ENCODE data around the gene CD82.

CD82 gene

DNA sequence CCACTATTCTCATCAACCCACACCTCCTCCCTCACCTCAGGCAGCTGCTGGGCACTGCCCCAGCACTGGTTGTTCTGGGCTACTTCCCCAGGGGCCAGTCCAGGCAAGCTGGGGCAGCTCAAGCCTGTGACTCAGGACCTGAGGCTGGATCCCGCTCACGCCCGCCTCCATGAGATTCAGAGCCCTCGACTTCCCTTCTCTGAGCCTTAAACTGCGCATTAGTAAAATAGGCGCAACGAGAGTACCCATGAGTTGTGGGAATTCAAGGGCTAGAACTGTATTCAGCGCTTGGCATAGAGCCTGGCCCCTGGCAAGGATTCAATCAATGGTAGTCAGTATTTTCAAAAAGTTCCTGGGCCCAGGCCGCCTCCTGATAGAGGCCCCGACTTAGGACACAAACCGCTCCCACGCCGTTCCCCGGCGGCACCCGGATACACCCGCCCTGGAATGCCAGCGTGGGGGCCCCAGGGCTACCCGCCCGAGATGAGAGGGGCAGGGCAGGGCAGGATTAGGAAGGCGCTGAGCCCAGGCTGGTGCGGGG, 723 bp upstream of the CD82 start:
- Histone ChIP-seq H3K9me3 (ENCODE audit: control insufficient read depth, low read length) (no peaks in the 10 kb centered on the region), H3K4me3 (ENCODE audit: low read depth, low read length) (peak overlapping the region; percentile 50), H3K27ac (peak overlapping the region; percentile 85), H3K36me3 (ENCODE audit: control insufficient read depth, insufficient read depth, low read length) (no peaks in the 10 kb centered on the region), H3K79me2 (no peaks in the 10 kb centered on the region), H3K9ac (peak overlapping the region; percentile 37), H3K4me2 (ENCODE audit: low read length) (peak overlapping the region; percentile 64), H3K27me3 (ENCODE audit: control insufficient read depth, insufficient read depth, low read length) (no peaks in the 10 kb centered on the region), H2AFZ (peak overlapping the region; percentile 90), H3K4me1 (peaks cover 7% of the 10 kb centered on the region)
- TF ChIP-seq, protein P1, sequence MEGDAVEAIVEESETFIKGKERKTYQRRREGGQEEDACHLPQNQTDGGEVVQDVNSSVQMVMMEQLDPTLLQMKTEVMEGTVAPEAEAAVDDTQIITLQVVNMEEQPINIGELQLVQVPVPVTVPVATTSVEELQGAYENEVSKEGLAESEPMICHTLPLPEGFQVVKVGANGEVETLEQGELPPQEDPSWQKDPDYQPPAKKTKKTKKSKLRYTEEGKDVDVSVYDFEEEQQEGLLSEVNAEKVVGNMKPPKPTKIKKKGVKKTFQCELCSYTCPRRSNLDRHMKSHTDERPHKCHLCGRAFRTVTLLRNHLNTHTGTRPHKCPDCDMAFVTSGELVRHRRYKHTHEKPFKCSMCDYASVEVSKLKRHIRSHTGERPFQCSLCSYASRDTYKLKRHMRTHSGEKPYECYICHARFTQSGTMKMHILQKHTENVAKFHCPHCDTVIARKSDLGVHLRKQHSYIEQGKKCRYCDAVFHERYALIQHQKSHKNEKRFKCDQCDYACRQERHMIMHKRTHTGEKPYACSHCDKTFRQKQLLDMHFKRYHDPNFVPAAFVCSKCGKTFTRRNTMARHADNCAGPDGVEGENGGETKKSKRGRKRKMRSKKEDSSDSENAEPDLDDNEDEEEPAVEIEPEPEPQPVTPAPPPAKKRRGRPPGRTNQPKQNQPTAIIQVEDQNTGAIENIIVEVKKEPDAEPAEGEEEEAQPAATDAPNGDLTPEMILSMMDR (IDR thresholded peaks at IDR 0.05) = no peak

DNA sequence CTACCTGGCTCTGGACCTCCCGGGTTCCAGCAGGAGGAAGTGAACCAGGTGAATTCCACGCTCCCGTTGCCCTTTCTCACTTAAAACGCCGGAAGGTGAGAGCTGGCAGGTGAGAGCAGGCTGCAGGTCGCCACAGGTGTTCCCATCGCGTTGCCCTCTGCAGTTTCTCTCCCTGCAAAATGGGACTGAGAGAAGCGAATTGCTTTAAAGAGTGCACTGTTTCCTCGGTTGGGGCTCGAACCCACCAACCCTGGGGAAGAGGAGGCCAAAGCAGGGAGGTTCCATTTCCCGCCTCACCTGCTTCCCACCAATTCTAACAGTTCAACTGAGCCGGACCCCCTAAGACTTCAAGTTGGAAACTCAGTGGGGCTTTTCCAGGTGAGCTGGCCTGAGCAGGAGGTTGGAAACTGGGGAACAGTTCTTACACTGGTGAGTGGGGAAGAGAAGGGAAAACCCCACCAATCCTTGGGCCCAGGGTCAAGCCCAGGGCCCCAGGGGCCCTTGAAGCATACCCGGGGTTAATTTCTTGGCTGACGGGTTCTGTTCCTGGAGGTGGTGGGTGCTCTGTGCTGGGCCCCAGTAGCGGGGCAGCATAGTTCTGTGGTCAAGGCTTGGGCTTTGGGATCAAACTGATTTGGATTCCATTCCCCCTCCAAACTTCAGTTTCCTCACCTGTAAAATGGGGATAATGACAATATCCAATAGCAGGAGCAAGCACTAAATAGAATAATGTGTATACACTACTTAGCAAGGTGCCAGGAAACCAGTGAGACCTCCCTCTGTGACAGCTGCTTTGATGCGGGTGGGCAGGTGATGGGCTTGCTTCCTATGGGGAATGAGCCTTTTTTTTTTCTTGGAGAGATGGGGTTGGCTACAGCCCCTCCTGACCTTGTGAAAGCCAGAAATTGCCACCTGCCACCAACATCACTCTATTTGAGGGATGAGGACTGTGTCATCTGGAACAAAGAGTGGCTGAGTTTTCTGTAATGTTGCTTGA, 788 bp downstream of the CD82 start:
- H3K4me3 ChIP-seq (ENCODE audit: low read depth, low read length) = peak overlapping the region; percentile 52
- H3K79me2 ChIP-seq = no peaks in the 10 kb centered on the region
- TF ChIP-seq, protein P1 (IDR thresholded peaks at IDR 0.05) = no peak
- H2AFZ ChIP-seq = peak overlapping the region; percentile 90
- H3K9me3 ChIP-seq (ENCODE audit: control insufficient read depth, low read length) = no peaks in the 10 kb centered on the region
- H3K27me3 ChIP-seq (ENCODE audit: control insufficient read depth, insufficient read depth, low read length) = no peaks in the 10 kb centered on the region
- no peaks in the 10 kb centered on the region for H3K36me3 ChIP-seq (ENCODE audit: control insufficient read depth, insufficient read depth, low read length)
- no peak overlapping the region for H3K9ac ChIP-seq
- H3K4me2 ChIP-seq (ENCODE audit: low read length) = peak overlapping the region; percentile 80
- peaks cover 7% of the 10 kb centered on the region for H3K4me1 ChIP-seq
- no peak overlapping the region for H3K27ac ChIP-seq

DNA sequence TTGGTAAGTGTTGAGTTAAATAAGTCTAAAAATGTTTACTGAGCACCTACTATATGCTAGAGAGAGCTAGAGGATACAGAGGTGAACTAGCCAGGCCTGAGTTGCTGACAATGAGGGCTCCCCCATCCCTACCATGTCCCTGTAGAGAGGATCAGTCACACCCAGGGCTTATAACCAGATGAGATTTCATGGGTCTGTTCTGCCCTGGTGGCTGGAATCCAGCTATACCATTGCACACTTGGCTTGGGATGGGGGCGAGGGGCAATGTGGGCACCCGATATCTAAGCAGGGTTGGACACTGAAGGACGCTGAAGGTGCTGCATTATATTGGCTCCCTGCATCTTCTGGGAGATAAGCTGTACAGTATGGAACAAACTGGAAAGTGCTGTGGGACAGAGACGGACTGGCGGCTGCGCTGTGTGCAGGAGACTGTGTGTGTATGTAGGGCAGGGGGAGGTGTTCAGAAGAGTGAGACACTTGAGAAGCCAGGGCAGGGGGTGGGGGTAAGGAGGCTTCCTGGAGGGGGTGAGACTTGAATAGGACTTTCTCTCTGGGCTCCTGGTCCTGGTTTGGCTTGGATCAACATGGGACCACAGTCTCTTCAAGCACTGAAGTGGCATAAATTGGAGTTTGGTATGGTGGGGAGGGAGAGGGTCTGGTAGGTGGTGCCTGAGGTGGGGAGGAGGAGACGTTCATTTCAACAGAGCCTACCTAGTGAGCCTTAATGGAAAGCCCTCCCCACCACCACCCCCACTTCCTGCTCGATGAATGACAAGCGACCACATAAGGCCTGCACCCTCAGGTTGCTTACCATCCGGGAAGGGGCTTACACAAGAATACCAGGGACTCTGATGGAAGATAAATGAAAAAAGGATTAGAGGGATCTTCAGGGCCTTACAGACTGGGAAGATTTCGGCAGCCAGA, 1.8 kb downstream of the CD82 start:
- no peak overlapping the region for H2AFZ ChIP-seq
- H3K27me3 ChIP-seq (ENCODE audit: control insufficient read depth, insufficient read depth, low read length) = no peaks in the 10 kb centered on the region
- H3K36me3 ChIP-seq (ENCODE audit: control insufficient read depth, insufficient read depth, low read length) = no peaks in the 10 kb centered on the region
- H3K9ac ChIP-seq = no peak overlapping the region
- peaks cover 7% of the 10 kb centered on the region for H3K4me1 ChIP-seq
- no peak overlapping the region for H3K4me3 ChIP-seq (ENCODE audit: low read depth, low read length)
- no peaks in the 10 kb centered on the region for H3K9me3 ChIP-seq (ENCODE audit: control insufficient read depth, low read length)
- no peaks in the 10 kb centered on the region for H3K79me2 ChIP-seq
- TF ChIP-seq, protein P1 (IDR thresholded peaks at IDR 0.05) = no peak
- H3K27ac ChIP-seq = no peak overlapping the region
- H3K4me2 ChIP-seq (ENCODE audit: low read length) = no peak overlapping the region

DNA sequence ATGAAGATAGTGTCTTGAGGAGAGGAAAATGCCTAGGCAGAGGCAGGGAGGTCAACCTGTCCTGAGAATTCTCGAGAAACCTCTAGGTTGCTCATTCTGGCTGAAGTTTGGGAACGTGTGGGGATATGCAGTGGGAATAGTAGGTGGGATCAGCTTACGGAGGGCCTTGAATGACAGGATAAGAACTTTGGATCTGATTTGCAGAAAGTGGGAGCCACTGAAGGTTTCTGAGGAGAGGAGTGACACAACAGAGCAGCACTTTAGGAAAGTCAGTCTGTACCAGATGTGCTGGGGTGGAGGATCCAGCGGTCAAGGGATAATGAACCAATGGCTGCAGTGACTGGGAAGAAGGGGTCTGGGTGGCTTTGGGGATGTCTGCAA, 2.4 kb downstream of the CD82 start:
- no peaks in the 10 kb centered on the region for H3K36me3 ChIP-seq (ENCODE audit: control insufficient read depth, insufficient read depth, low read length)
- no peak overlapping the region for H3K4me2 ChIP-seq (ENCODE audit: low read length)
- no peak overlapping the region for H3K4me3 ChIP-seq (ENCODE audit: low read depth, low read length)
- no peaks in the 10 kb centered on the region for H3K9me3 ChIP-seq (ENCODE audit: control insufficient read depth, low read length)
- no peak overlapping the region for H3K27ac ChIP-seq
- H3K4me1 ChIP-seq = peaks cover 7% of the 10 kb centered on the region
- no peaks in the 10 kb centered on the region for H3K27me3 ChIP-seq (ENCODE audit: control insufficient read depth, insufficient read depth, low read length)
- H2AFZ ChIP-seq = no peak overlapping the region
- H3K79me2 ChIP-seq = no peaks in the 10 kb centered on the region
- H3K9ac ChIP-seq = no peak overlapping the region
- TF ChIP-seq, protein P1 (IDR thresholded peaks at IDR 0.05) = no peak
